GM23248 (cell line): ENCODE measurements around the gene DET1. TPM values are rescaled to one million over a fixed set of nuclear protein-coding genes. Genes with fewer than 3 reads are reported as not detected.
"Not testable (repeated sequence)": the region's sequence is repeated elsewhere in the genome, so short reads cannot be mapped to it uniquely, and the experiment has no call there.

Source experiments
- DNase-seq: peaks from one replicate; pipeline ENCODE4 v3.0.0-alpha.2; 2015
- H2AFZ ChIP-seq: fragments of 200-600 bp; sonication (generic); 2 replicates; pipeline ENCODE4 v1.6.1; 2016; ENCODE audit warnings: antibody characterized with exemption
- H3F3A ChIP-seq: fragments of 200-600 bp; sonication (generic); 2 replicates; pipeline ENCODE4 v1.6.1; 2016; ENCODE audit warnings: mild to moderate bottlenecking, antibody characterized with exemption, mixed run types; ENCODE audit not compliant: insufficient read depth
- H3K27ac ChIP-seq: fragments of 200-600 bp; sonication (generic); 2 replicates; pipeline ENCODE4 v1.5.1; 2016; ENCODE audit warnings: mild to moderate bottlenecking
- H3K27me3 ChIP-seq: fragments of 200-600 bp; sonication (generic); replicated peaks from 2 replicates; pipeline ENCODE4 v1.6.1; 2016; ENCODE audit warnings: mild to moderate bottlenecking; ENCODE audit not compliant: insufficient read depth
- H3K36me3 ChIP-seq: fragments of 200-600 bp; sonication (generic); 2 replicates; pipeline ENCODE4 v1.6.1; 2016; ENCODE audit warnings: low read depth, mild to moderate bottlenecking
- H3K4me1 ChIP-seq: fragments of 200-600 bp; sonication (generic); 2 replicates; pipeline ENCODE4 v1.6.1; 2016; ENCODE audit warnings: mild to moderate bottlenecking; ENCODE audit not compliant: insufficient read depth
- H3K4me2 ChIP-seq: fragments of 200-600 bp; sonication (generic); one replicate; pipeline ENCODE4 v1.6.1; 2016; ENCODE audit warnings: mild to moderate bottlenecking; ENCODE audit not compliant: unreplicated experiment
- H3K4me3 ChIP-seq: fragments of 200-600 bp; sonication (generic); 2 replicates; pipeline ENCODE4 v1.5.1; 2016; ENCODE audit warnings: mild to moderate bottlenecking
- H3K79me2 ChIP-seq: fragments of 200-600 bp; sonication (generic); 2 replicates; pipeline ENCODE4 v1.6.1; 2016; ENCODE audit warnings: mild to moderate bottlenecking; ENCODE audit not compliant: insufficient read depth
- H3K9ac ChIP-seq: fragments of 200-600 bp; sonication (generic); 2 replicates; pipeline ENCODE4 v1.6.1; 2016; ENCODE audit warnings: mild to moderate bottlenecking
- H3K9me2 ChIP-seq: fragments of 200-600 bp; sonication (generic); 2 replicates; pipeline ENCODE4 v1.6.1; 2016; ENCODE audit warnings: mixed run types, mild to moderate bottlenecking, moderate library complexity; ENCODE audit not compliant: insufficient read depth
- H3K9me3 ChIP-seq: fragments of 200-600 bp; sonication (generic); one replicate; pipeline ENCODE4 v1.6.1; 2017; ENCODE audit warnings: low read depth
- H4K20me1 ChIP-seq: fragments of 200-600 bp; sonication (generic); 2 replicates; pipeline ENCODE4 v1.6.0; 2016; ENCODE audit not compliant: insufficient read depth
- EZH2 ChIP-seq: fragments of 200-600 bp; sonication (generic); IDR thresholded peaks from 2 replicates; pipeline ENCODE4 v1.6.1; 2018; ENCODE audit warnings: antibody characterized with exemption, mild to moderate bottlenecking; ENCODE audit not compliant: insufficient read depth, poor library complexity, severe bottlenecking
- EZH2phosphoT487 ChIP-seq: fragments of 200-600 bp; sonication (generic); IDR thresholded peaks from 2 replicates; pipeline ENCODE4 v1.6.1; 2018; ENCODE audit warnings: antibody characterized with exemption, moderate library complexity, mild to moderate bottlenecking, low read depth; ENCODE audit not compliant: insufficient read depth
- WGBS, 2 experiments: methylation state at CpG; one replicate each; pipeline ENCODE4 v1.1.6; 2015 to 2017; ENCODE audit warnings: low lambda C conversion rate in 2 of 2, low coverage in 1 of 2; ENCODE audit errors: missing lambda C conversion rate in 2 of 2; 5-methylcytosine and 5-hydroxymethylcytosine counted together
- in situ Hi-C: fragments of 300-500 bp; cut with MboI; formaldehyde crosslinking; loops from 2 replicates; pipeline ENCODE4 v1.15.0; 2020
- polyA plus RNA-seq: library from polyadenylated mRNA; unstranded; fragments of >200 nt; fragmentation: Nextera tagmentation; extraction: Ambion mirVana; gene quantifications from 2 replicates; pipeline ENCODE4 v1.2.1, GENCODE V29; 2016
- total RNA-seq: library from RNA; depleted of rRNA; stranded (reverse); fragments of >200 nt; shearing (Covaris generic); gene quantifications from 2 replicates; pipeline ENCODE4 v1.2.3, GENCODE V29; 2014

Gene DET1
- total and polyA plus RNA-seq, 2 experiments from 2014 or later, result 5.5 to 10.2 TPM

- Histone ChIP-seq H3K27ac (no peak overlapping the region), H3K4me2 (no peak overlapping the region), H2AFZ (no peak overlapping the region), H3K4me1 (no peaks in the 10 kb centered on the region), H3K9ac (no peak overlapping the region), H4K20me1 (no peaks in the 10 kb centered on the region), H3K27me3 (no peaks in the 10 kb centered on the region), H3K79me2 (peaks cover 8% of the 10 kb centered on the region; the same call in 1 of the 2 replicates), H3K9me2 (no peaks in the 10 kb centered on the region), H3K9me3 (no peaks in the 10 kb centered on the region), H3K4me3 (no peak overlapping the region), H3F3A (no peaks in the 10 kb centered on the region), H3K36me3 (no peaks in the 10 kb centered on the region; the same call in 1 of the 2 replicates)
- in situ Hi-C loops, result no loop called here
- TF ChIP-seq EZH2phosphoT487, result no peak
- TF ChIP-seq EZH2, result no peak
- no peak for DNase-seq
These were observed 21.1 kb downstream of the DET1 start for GRCh38 chr15:88525418-88525817.

- WGBS, 2 experiments, result 96 to 98% methylated on average over 9 to 23 of the region's 23 CpGs
These were observed 22.4 kb downstream of the DET1 start for GRCh38 chr15:88524094-88524493.

GRCh38 chr15:88518903-88519302 is 27.6 kb downstream of the DET1 start:
- no peak overlapping the region for H3K4me3 ChIP-seq
- no peaks in the 10 kb centered on the region for H3F3A ChIP-seq
- no peaks in the 10 kb centered on the region for H3K79me2 ChIP-seq
- H3K4me2 ChIP-seq, result no peak overlapping the region
- no peaks in the 10 kb centered on the region for H3K9me3 ChIP-seq
- no peaks in the 10 kb centered on the region for H3K27me3 ChIP-seq
- no peak overlapping the region for H3K27ac ChIP-seq
- TF ChIP-seq EZH2 (no peak), EZH2phosphoT487 (no peak)
- 87 to 88% methylated on average over 3 of the region's 3 CpGs for WGBS, 2 experiments
- H2AFZ ChIP-seq, result no peak overlapping the region
- H3K9ac ChIP-seq, result no peak overlapping the region
- no peaks in the 10 kb centered on the region for H4K20me1 ChIP-seq
- no peaks in the 10 kb centered on the region for H3K9me2 ChIP-seq
- no peaks in the 10 kb centered on the region for H3K36me3 ChIP-seq
- in situ Hi-C loops, result no loop called here
- no peak for DNase-seq
- H3K4me1 ChIP-seq, result no peaks in the 10 kb centered on the region

More at GRCh38 chr15:88524094-88524493, 22.4 kb downstream of the DET1 start:
- H3K4me2 ChIP-seq, DNase-seq, in situ Hi-C loops, H3K27ac ChIP-seq, H3K36me3 ChIP-seq, H3K27me3 ChIP-seq, H4K20me1 ChIP-seq, H3K9ac ChIP-seq, H3K79me2 ChIP-seq, H3K9me2 ChIP-seq, H3K4me3 ChIP-seq, H3K4me1 ChIP-seq, H3K9me3 ChIP-seq, H2AFZ ChIP-seq, H3F3A ChIP-seq: not testable (repeated sequence)

- no peaks in the 10 kb centered on the region for H3K9me2 ChIP-seq
- H3K4me2 ChIP-seq, result peak overlapping the region; percentile 37
- peak; percentile 85 for DNase-seq
- H3K27me3 ChIP-seq, result no peaks in the 10 kb centered on the region
- no peak overlapping the region for H3K9ac ChIP-seq
- H3K9me3 ChIP-seq, result no peaks in the 10 kb centered on the region
- H3K4me1 ChIP-seq, result peaks cover 14% of the 10 kb centered on the region
- no peaks in the 10 kb centered on the region for H4K20me1 ChIP-seq
- WGBS, 2 experiments, result 39 to 42% methylated on average over 5 of the region's 5 CpGs
- in situ Hi-C loops, result no loop called here
- no peak overlapping the region for H3K27ac ChIP-seq
- no peak overlapping the region for H2AFZ ChIP-seq
- H3K36me3 ChIP-seq, result no peaks in the 10 kb centered on the region; the same call in 1 of the 2 replicates
- no peak overlapping the region for H3K4me3 ChIP-seq
- TF ChIP-seq EZH2phosphoT487, result no peak
- no peak for TF ChIP-seq EZH2
- no peaks in the 10 kb centered on the region for H3K79me2 ChIP-seq
- H3F3A ChIP-seq, result peaks cover 3% of the 10 kb centered on the region; the same call in 1 of the 2 replicates
These were observed 33.3 kb downstream of the DET1 start for GRCh38 chr15:88513195-88513594.

GRCh38 chr15:88512601-88513000 is 33.9 kb downstream of the DET1 start:
- Histone ChIP-seq H3K27ac (no peak overlapping the region), H3K4me2 (peak overlapping the region; percentile 37), H3F3A (peaks cover 3% of the 10 kb centered on the region; the same call in 1 of the 2 replicates), H4K20me1 (no peaks in the 10 kb centered on the region), H3K4me1 (peaks cover 14% of the 10 kb centered on the region), H3K36me3 (no peaks in the 10 kb centered on the region; the same call in 1 of the 2 replicates), H3K9ac (no peak overlapping the region), H3K4me3 (no peak overlapping the region), H3K27me3 (no peaks in the 10 kb centered on the region), H3K79me2 (no peaks in the 10 kb centered on the region), H3K9me2 (no peaks in the 10 kb centered on the region), H3K9me3 (no peaks in the 10 kb centered on the region), H2AFZ (no peak overlapping the region)
- in situ Hi-C loops, result no loop called here
- 64 to 69% methylated on average over 5 of the region's 5 CpGs for WGBS, 2 experiments
- TF ChIP-seq EZH2, result no peak
- no peak for TF ChIP-seq EZH2phosphoT487
- DNase-seq, result peak; percentile 39
